HG03159 (cell line): ENCODE measurements around the gene VSTM2A.

Experiments
- ATAC-seq: cut with Tn5 transposase; IDR thresholded peaks from one replicate; pipeline ENCODE4 v1.9.1; 2021; ENCODE audit warnings: mild to moderate bottlenecking, moderate library complexity; ENCODE audit not compliant: unreplicated experiment

The VSTM2A gene

GRCh38 chr7:54615537-54615936 lies 73.4 kb downstream of the VSTM2A start:
- ATAC-seq: no peak
